Stimulated activated CD4-positive, alpha-beta T cell treated with anti-CD3 and anti-CD28 coated beads, TNF-alpha, amount 100 ng/mL, for 24 hours (primary cell): ENCODE data around the gene HERC3.

Experiments used
- DNase-seq, 3 experiments: peaks; one replicate each; pipeline ENCODE4 v3.0.0-alpha.2; 2020; ENCODE audit warnings: low read depth in 3 of 3

The HERC3 gene

GRCh38 chr4:88745581-88746163, 153.4 kb downstream of the HERC3 start:
- DNase-seq = no peak

- no peak for DNase-seq
Observed at GRCh38 chr4:88746206-88746605, 153.9 kb downstream of the HERC3 start.

GRCh38 chr4:88747351-88747750, 155.1 kb downstream of the HERC3 start:
- DNase-seq = no peak

GRCh38 chr4:88750369-88750768, 158.1 kb downstream of the HERC3 start:
- no peak for DNase-seq

GRCh38 chr4:88751258-88752075, 159.2 kb downstream of the HERC3 start:
- no peak for DNase-seq

- no peak for DNase-seq
Observed at GRCh38 chr4:88752076-88752463, 159.8 kb downstream of the HERC3 start.

- no peak for DNase-seq
Observed at GRCh38 chr4:88752754-88753153, 160.5 kb downstream of the HERC3 start.

- no peak for DNase-seq
Observed at GRCh38 chr4:88753658-88754571, 161.6 kb downstream of the HERC3 start.

- DNase-seq = no peak
Observed at GRCh38 chr4:88754796-88755195, 162.5 kb downstream of the HERC3 start.

- no peak for DNase-seq
Observed at GRCh38 chr4:88755454-88755853, 163.2 kb downstream of the HERC3 start.

GRCh38 chr4:88756149-88756548, 163.9 kb downstream of the HERC3 start:
- DNase-seq = no peak

- DNase-seq = no peak
Observed at GRCh38 chr4:88757067-88757466, 164.8 kb downstream of the HERC3 start.

GRCh38 chr4:88757776-88758175, 165.5 kb downstream of the HERC3 start:
- no peak for DNase-seq
